ENCODE results near the gene ANKRD2. TPM values are rescaled to one million over a fixed set of nuclear protein-coding genes. Genes with fewer than 3 reads are reported as not detected.

Gene ANKRD2
- total RNA-seq (not detected), total RNA-seq (0 to 0.20 (median 0) reads per million in 172 experiments)
- polyA plus RNA-seq (2013, experiment 1 of 2): not detected
- 1.2 TPM for polyA plus RNA-seq (2013, experiment 2 of 2)

GRCh38 chr10:97572214-97572989, at the start of gene ANKRD2:
TSS of gene ANKRD2 (plus strand) at chr10:97572779. CDS start at chr10:97572789, 10 bp downstream.
- ATAC-seq (ENCODE audit: poor library complexity) (peak; percentile 57), DNase-seq (peak; percentile 13 to 68 (median 36))
- Histone ChIP-seq H3K27ac (ENCODE audit: low read depth in 1 of 2, low read length in 2 of 2) (no peak within 1 kb of the TSS), H3K4me3 (ENCODE audit: low read length) (no peak within 1 kb of the TSS), H3K9me3 (ENCODE audit: control insufficient read depth in 1 of 2, insufficient read depth in 1 of 2, low read length in 2 of 2) (no peaks in the 10 kb centered on the region), H3K4me1 (ENCODE audit: insufficient read depth, low read length) (no peaks in the 10 kb centered on the region), H3K36me3 (ENCODE audit: insufficient read depth, low read length) (no peaks in the 10 kb centered on the region), H3K27me3 (ENCODE audit: control insufficient read depth in 1 of 2, insufficient read depth in 2 of 2, low read length in 2 of 2) (no peaks in the 10 kb centered on the region)
- Mint-ChIP-seq H3K4me3 (no peak within 1 kb of the TSS), H3K27ac (no peak within 1 kb of the TSS), H3K27me3 (no peaks in the 10 kb centered on the region), H3K36me3 (ENCODE audit: low read depth) (no peaks in the 10 kb centered on the region), H3K9me3 (no peaks in the 10 kb centered on the region), H3K4me1 (ENCODE audit: low read depth) (no peaks in the 10 kb centered on the region)
- intact Hi-C loops (cut with DNase I, micrococcal nuclease): loop anchor here in 1 of 2 experiments (1.0 kb wide), 1 partner anchor 159 kb away; no protein-coding TSS in a partner anchor
- ChIA-PET POLR2A (no interaction called here), CTCF (interaction anchor here (0.6 to 1.2 kb wide), 2 partner anchors 36 to 114 kb away, joined by 3 to 4 read pairs; partner anchors contain the start of gene AVPI1)
- TF ChIP-seq CTCF (IDR thresholded peaks at IDR 0.05): peak; percentile 56

GRCh38 chr10:97522937-97523336, 49.6 kb upstream of the ANKRD2 start:
- H3K4me3 Mint-ChIP-seq: no peak overlapping the region
- ChIA-PET CTCF (no interaction called here), POLR2A (no interaction called here)
- H3K4me1 Mint-ChIP-seq (ENCODE audit: low read depth): no peaks in the 10 kb centered on the region
- Histone ChIP-seq H3K4me3 (ENCODE audit: low read length) (no peak overlapping the region), H3K27ac (ENCODE audit: low read depth in 1 of 2, low read length in 2 of 2) (no peak overlapping the region), H3K4me1 (ENCODE audit: insufficient read depth, low read length) (no peaks in the 10 kb centered on the region), H3K27me3 (ENCODE audit: control insufficient read depth in 1 of 2, insufficient read depth in 2 of 2, low read length in 2 of 2) (peaks cover 0 to 2% of the 10 kb centered on the region in 2 experiments), H3K36me3 (ENCODE audit: insufficient read depth, low read length) (no peaks in the 10 kb centered on the region), H3K9me3 (ENCODE audit: control insufficient read depth in 1 of 2, insufficient read depth in 1 of 2, low read length in 2 of 2) (peaks cover 0 to 7% of the 10 kb centered on the region in 2 experiments)
- intact Hi-C loops (cut with DNase I, micrococcal nuclease): no loop called here
- DNase-seq: no peak
- H3K9me3 Mint-ChIP-seq: no peaks in the 10 kb centered on the region
- H3K27ac Mint-ChIP-seq: no peak overlapping the region
- H3K27me3 Mint-ChIP-seq: peaks cover 10% of the 10 kb centered on the region
- no peak for TF ChIP-seq CTCF (IDR thresholded peaks at IDR 0.05)
- no peak for ATAC-seq (ENCODE audit: poor library complexity)
- H3K36me3 Mint-ChIP-seq (ENCODE audit: low read depth): no peaks in the 10 kb centered on the region

DNA sequence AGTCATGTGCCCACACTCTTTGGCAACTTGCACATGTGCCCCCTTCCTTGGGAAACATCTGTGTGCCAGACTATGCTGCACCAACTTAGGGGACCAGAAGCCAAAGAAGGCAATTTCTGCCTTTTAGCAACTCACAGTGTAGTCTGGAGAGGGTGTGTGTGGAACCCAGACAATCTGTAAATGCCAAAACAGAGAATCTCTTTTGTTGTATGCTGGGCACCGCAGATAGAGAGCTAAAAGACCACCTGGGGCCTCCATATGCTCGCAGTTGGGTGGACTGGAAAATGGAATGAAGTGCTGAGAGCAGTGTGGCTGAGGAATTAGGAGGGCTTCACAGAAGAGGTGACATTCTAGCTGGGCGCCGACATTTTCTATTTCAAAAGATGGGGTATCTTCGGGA, 47.5 kb upstream of the ANKRD2 start:
- no peak for DNase-seq
- intact Hi-C loops (cut with DNase I, micrococcal nuclease): no loop called here

More for the DNA sequence above, 47.5 kb upstream of the ANKRD2 start:
- H3K4me3 Mint-ChIP-seq: no peak overlapping the region
- Histone ChIP-seq H3K36me3 (ENCODE audit: insufficient read depth, low read length) (no peaks in the 10 kb centered on the region), H3K27me3 (ENCODE audit: control insufficient read depth in 1 of 2, insufficient read depth in 2 of 2, low read length in 2 of 2) (peaks cover 0 to 2% of the 10 kb centered on the region in 2 experiments), H3K4me1 (ENCODE audit: insufficient read depth, low read length) (no peaks in the 10 kb centered on the region), H3K4me3 (ENCODE audit: low read length) (no peak overlapping the region), H3K27ac (ENCODE audit: low read depth in 1 of 2, low read length in 2 of 2) (no peak overlapping the region), H3K9me3 (ENCODE audit: control insufficient read depth in 1 of 2, insufficient read depth in 1 of 2, low read length in 2 of 2) (peaks cover 0 to 7% of the 10 kb centered on the region in 2 experiments)
- peaks cover 10% of the 10 kb centered on the region for H3K27me3 Mint-ChIP-seq
- H3K9me3 Mint-ChIP-seq: no peaks in the 10 kb centered on the region
- no peak for TF ChIP-seq CTCF (IDR thresholded peaks at IDR 0.05)
- CTCF ChIA-PET: no interaction called here
- H3K27ac Mint-ChIP-seq: no peak overlapping the region
- H3K36me3 Mint-ChIP-seq (ENCODE audit: low read depth): no peaks in the 10 kb centered on the region
- no peak for ATAC-seq (ENCODE audit: poor library complexity)
- no peaks in the 10 kb centered on the region for H3K4me1 Mint-ChIP-seq (ENCODE audit: low read depth)
- POLR2A ChIA-PET: no interaction called here

Measured in CD4-positive, alpha-beta T cell (primary cell).